Neural cell (in vitro differentiated cells): ENCODE data around the gene RNF25. TPM values are rescaled to one million over a fixed set of nuclear protein-coding genes. Genes with fewer than 3 reads are reported as not detected.

ENCODE experiments used
- H2AFZ ChIP-seq: fragments of 200-600, 300-800 bp; sonication (generic), shearing (Covaris generic); 2 replicates; pipeline ENCODE4 v1.6.0; 2014; ENCODE audit warnings: low read depth, mild to moderate bottlenecking, antibody characterized with exemption, low read length, moderate library complexity
- H3F3A ChIP-seq: fragments of 200-600 bp; shearing (Covaris generic); 2 replicates; pipeline ENCODE4 v1.6.1; 2016; ENCODE audit warnings: mild to moderate bottlenecking, moderate library complexity, mixed read lengths, antibody characterized with exemption, low read length; ENCODE audit not compliant: insufficient read depth, poor library complexity, severe bottlenecking
- H3K27ac ChIP-seq: fragments of 200-600, 300-800 bp; sonication (generic), shearing (Covaris generic); 2 replicates; pipeline ENCODE4 v1.5.1; 2014; ENCODE audit warnings: mild to moderate bottlenecking, low read length, moderate library complexity
- H3K27me3 ChIP-seq: fragments of 300-800, 200-600 bp; sonication (generic), shearing (Covaris generic); 2 replicates; pipeline ENCODE4 v1.6.0; 2014; ENCODE audit warnings: mild to moderate bottlenecking, low read depth, low read length, moderate library complexity; ENCODE audit not compliant: insufficient read depth
- H3K36me3 ChIP-seq: fragments of 300-800, 200-600 bp; sonication (generic), shearing (Covaris generic); 2 replicates; pipeline ENCODE4 v1.5.1; 2014; ENCODE audit warnings: mild to moderate bottlenecking, antibody characterized with exemption, low read length, moderate library complexity; ENCODE audit not compliant: insufficient read depth
- H3K4me2 ChIP-seq: fragments of 300-800, 200-600 bp; sonication (generic), shearing (Covaris generic); 2 replicates; pipeline ENCODE4 v1.6.0; 2014; ENCODE audit warnings: mild to moderate bottlenecking, low read length
- H3K4me3 ChIP-seq: fragments of 300-800, 200-600 bp; sonication (generic), shearing (Covaris generic); 2 replicates; pipeline ENCODE4 v1.5.1; 2014; ENCODE audit warnings: mild to moderate bottlenecking, low read length, moderate library complexity
- H3K79me2 ChIP-seq: fragments of 200-600 bp; shearing (Covaris generic); replicated peaks from 2 replicates; pipeline ENCODE4 v1.6.0; 2014; ENCODE audit warnings: mild to moderate bottlenecking, low read length, moderate library complexity; ENCODE audit not compliant: insufficient read depth
- H3K9ac ChIP-seq: fragments of 300-800, 200-600 bp; sonication (generic), shearing (Covaris generic); 2 replicates; pipeline ENCODE4 v1.6.1; 2016; ENCODE audit warnings: mild to moderate bottlenecking, low read length, mixed read lengths
- H3K9me2 ChIP-seq: fragments of 200-600 bp; shearing (Covaris generic); 2 replicates; pipeline ENCODE4 v1.6.1; 2016; ENCODE audit warnings: mild to moderate bottlenecking, low read length, mixed read lengths; ENCODE audit not compliant: insufficient read depth
- H3K9me3 ChIP-seq: fragments of 200-600, 300-800 bp; sonication (generic), shearing (Covaris generic); 2 replicates; pipeline ENCODE4 v1.6.1; 2016; ENCODE audit warnings: mild to moderate bottlenecking, mixed run types, low read length, moderate library complexity, mixed read lengths
- H4K20me1 ChIP-seq: fragments of 200-600 bp; shearing (Covaris generic); 2 replicates; pipeline ENCODE4 v1.6.1; 2016; ENCODE audit warnings: mild to moderate bottlenecking, mixed run types; ENCODE audit not compliant: insufficient read depth
- EP300 ChIP-seq: fragments of 450-650 bp; conservative IDR thresholded peaks from 2 replicates; pipeline ENCODE4 v1.6.1; 2014; ENCODE audit warnings: antibody characterized with exemption, mild to moderate bottlenecking, moderate library complexity; ENCODE audit not compliant: poor library complexity, severe bottlenecking
- EZH2 ChIP-seq: fragments of 200-600, 300-800 bp; shearing (Covaris generic), sonication (generic); IDR thresholded peaks from 2 replicates; pipeline ENCODE4 v1.6.1; 2014; ENCODE audit warnings: antibody characterized with exemption, low read length, borderline replicate concordance, mild to moderate bottlenecking; ENCODE audit not compliant: insufficient read depth, poor library complexity, severe bottlenecking
- MXI1 ChIP-seq: fragments of 450-650 bp; conservative IDR thresholded peaks from 2 replicates; pipeline ENCODE4 v1.6.1; 2014; ENCODE audit warnings: antibody characterized with exemption, mild to moderate bottlenecking; ENCODE audit not compliant: poor library complexity, severe bottlenecking
- POLR2AphosphoS5 ChIP-seq: IDR thresholded peaks from 2 replicates; pipeline ENCODE4 v1.6.1; 2012
- RAD21 ChIP-seq: fragments of 450-650 bp; conservative IDR thresholded peaks from 2 replicates; pipeline ENCODE4 v1.6.1; 2014; ENCODE audit warnings: antibody characterized with exemption, mild to moderate bottlenecking, moderate library complexity
- SMC3 ChIP-seq: fragments of 450-650 bp; conservative IDR thresholded peaks from 2 replicates; pipeline ENCODE4 v1.6.1; 2014; ENCODE audit warnings: antibody characterized with exemption, mild to moderate bottlenecking, moderate library complexity; ENCODE audit not compliant: poor library complexity
- TAF1 ChIP-seq: IDR thresholded peaks from 2 replicates; pipeline ENCODE4 v1.6.1; 2012; ENCODE audit warnings: low read depth
- polyA minus RNA-seq: library from RNA; depleted of rRNA, polyadenylated mRNA; stranded (reverse); fragments of >200 nt; gene quantifications from 2 replicates; pipeline ENCODE4 v1.2.3, GENCODE V29; 2014
- polyA plus RNA-seq: library from polyadenylated mRNA; depleted of rRNA; stranded (reverse); fragments of >200 nt; gene quantifications from 2 replicates; pipeline ENCODE4 v1.2.3, GENCODE V29; 2014
- TF ChIP-seq, protein P1 (sequence below): fragments of 450-650 bp; IDR thresholded peaks from 2 replicates; pipeline ENCODE4 v1.5.1; 2014; ENCODE audit warnings: antibody characterized with exemption, mild to moderate bottlenecking, moderate library complexity; ENCODE audit not compliant: poor library complexity, severe bottlenecking
- TF ChIP-seq, protein P2 (sequence below): IDR thresholded peaks from 2 replicates; pipeline ENCODE4 v1.6.1; 2012; ENCODE audit warnings: borderline replicate concordance

RNF25 gene, protein sequence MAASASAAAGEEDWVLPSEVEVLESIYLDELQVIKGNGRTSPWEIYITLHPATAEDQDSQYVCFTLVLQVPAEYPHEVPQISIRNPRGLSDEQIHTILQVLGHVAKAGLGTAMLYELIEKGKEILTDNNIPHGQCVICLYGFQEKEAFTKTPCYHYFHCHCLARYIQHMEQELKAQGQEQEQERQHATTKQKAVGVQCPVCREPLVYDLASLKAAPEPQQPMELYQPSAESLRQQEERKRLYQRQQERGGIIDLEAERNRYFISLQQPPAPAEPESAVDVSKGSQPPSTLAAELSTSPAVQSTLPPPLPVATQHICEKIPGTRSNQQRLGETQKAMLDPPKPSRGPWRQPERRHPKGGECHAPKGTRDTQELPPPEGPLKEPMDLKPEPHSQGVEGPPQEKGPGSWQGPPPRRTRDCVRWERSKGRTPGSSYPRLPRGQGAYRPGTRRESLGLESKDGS
- polyA plus RNA-seq (86.0 and 107 TPM in 2 replicates), polyA minus RNA-seq (41.0 and 43.3 TPM in 2 replicates)

DNA sequence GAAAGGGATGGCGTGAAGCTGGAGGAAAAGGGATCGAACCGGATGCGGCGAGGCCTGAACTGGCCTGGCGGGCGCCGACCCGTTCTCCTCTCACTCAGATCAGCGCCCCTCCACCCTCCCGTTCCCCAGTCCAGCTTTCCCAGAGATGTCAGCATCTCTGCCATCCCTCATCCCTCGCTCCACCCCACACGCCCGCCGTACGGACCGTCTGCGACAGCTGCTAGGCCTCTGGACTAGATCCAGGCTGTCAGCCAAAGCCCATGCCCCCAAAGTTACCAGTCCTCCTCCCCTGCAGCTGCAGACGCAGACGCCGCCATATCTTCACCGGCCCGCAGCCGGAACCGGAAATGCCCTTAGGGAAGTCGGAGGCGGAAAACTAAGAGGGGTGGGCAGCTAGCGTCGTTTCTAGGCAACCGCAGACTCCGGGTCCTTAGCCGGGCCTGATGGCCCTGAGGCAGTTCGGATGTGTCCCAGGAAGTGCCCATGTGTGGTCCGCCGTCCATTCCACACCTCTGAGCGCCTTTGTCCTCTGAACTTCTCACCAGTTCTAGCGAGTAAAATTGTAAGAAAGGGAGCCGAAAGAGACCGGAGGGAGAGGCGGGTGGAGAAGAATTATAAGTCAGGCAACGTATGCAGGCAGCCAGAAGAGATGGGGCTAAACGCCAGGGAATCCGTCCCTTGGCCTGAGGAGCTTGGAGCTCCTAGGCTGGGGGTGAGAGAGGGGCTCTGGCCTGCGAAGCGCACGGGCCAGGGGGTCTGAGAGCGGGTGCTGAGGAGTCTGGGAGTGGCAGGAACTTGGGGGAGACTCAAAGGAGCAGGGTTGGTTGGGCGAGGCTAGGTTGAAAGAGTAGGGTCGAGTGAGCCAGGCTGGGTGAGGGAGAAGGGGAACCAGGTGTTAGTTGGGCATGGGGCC is at the start of gene RNF25, which contains the start of gene STK36:
RNF25 (minus strand) TSS at position 349 of the 913 bp plus-strand sequence; CDS start at position 317, 32 bp downstream.
STK36 (plus strand) TSS at position 433 of the 913 bp plus-strand sequence. CDS start 744 bp downstream, outside the sequence.
- no peaks in the 10 kb centered on the region for H3K9me2 ChIP-seq
- peak within 1 kb of the TSS; percentile 80 for H3K4me3 ChIP-seq
- H3K4me2 ChIP-seq, result peak within 1 kb of the TSS; percentile 100
- H3K79me2 ChIP-seq, result peaks cover 13% of the 10 kb centered on the region
- peak; percentile 91 for TF ChIP-seq MXI1
- TF ChIP-seq EP300, result no peak
- TF ChIP-seq TAF1, result peak; percentile 77
- no peak for TF ChIP-seq EZH2
- TF ChIP-seq SMC3, result peak; percentile 28
- TF ChIP-seq, protein P1, sequence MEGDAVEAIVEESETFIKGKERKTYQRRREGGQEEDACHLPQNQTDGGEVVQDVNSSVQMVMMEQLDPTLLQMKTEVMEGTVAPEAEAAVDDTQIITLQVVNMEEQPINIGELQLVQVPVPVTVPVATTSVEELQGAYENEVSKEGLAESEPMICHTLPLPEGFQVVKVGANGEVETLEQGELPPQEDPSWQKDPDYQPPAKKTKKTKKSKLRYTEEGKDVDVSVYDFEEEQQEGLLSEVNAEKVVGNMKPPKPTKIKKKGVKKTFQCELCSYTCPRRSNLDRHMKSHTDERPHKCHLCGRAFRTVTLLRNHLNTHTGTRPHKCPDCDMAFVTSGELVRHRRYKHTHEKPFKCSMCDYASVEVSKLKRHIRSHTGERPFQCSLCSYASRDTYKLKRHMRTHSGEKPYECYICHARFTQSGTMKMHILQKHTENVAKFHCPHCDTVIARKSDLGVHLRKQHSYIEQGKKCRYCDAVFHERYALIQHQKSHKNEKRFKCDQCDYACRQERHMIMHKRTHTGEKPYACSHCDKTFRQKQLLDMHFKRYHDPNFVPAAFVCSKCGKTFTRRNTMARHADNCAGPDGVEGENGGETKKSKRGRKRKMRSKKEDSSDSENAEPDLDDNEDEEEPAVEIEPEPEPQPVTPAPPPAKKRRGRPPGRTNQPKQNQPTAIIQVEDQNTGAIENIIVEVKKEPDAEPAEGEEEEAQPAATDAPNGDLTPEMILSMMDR, result no peak
- peak; percentile 96 for TF ChIP-seq POLR2AphosphoS5
- TF ChIP-seq RAD21, result no peak
- TF ChIP-seq, protein P2, sequence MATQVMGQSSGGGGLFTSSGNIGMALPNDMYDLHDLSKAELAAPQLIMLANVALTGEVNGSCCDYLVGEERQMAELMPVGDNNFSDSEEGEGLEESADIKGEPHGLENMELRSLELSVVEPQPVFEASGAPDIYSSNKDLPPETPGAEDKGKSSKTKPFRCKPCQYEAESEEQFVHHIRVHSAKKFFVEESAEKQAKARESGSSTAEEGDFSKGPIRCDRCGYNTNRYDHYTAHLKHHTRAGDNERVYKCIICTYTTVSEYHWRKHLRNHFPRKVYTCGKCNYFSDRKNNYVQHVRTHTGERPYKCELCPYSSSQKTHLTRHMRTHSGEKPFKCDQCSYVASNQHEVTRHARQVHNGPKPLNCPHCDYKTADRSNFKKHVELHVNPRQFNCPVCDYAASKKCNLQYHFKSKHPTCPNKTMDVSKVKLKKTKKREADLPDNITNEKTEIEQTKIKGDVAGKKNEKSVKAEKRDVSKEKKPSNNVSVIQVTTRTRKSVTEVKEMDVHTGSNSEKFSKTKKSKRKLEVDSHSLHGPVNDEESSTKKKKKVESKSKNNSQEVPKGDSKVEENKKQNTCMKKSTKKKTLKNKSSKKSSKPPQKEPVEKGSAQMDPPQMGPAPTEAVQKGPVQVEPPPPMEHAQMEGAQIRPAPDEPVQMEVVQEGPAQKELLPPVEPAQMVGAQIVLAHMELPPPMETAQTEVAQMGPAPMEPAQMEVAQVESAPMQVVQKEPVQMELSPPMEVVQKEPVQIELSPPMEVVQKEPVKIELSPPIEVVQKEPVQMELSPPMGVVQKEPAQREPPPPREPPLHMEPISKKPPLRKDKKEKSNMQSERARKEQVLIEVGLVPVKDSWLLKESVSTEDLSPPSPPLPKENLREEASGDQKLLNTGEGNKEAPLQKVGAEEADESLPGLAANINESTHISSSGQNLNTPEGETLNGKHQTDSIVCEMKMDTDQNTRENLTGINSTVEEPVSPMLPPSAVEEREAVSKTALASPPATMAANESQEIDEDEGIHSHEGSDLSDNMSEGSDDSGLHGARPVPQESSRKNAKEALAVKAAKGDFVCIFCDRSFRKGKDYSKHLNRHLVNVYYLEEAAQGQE, result peak; percentile 79
- H4K20me1 ChIP-seq, result no peaks in the 10 kb centered on the region
- no peaks in the 10 kb centered on the region for H3K9me3 ChIP-seq
- H2AFZ ChIP-seq, result peak within 1 kb of the TSS; percentile 85
- no peaks in the 10 kb centered on the region for H3K36me3 ChIP-seq
- H3K27ac ChIP-seq, result peak within 1 kb of the TSS; percentile 77
- H3K9ac ChIP-seq, result peak within 1 kb of the TSS; percentile 84
- no peaks in the 10 kb centered on the region for H3F3A ChIP-seq
- H3K27me3 ChIP-seq, result no peaks in the 10 kb centered on the region

DNA sequence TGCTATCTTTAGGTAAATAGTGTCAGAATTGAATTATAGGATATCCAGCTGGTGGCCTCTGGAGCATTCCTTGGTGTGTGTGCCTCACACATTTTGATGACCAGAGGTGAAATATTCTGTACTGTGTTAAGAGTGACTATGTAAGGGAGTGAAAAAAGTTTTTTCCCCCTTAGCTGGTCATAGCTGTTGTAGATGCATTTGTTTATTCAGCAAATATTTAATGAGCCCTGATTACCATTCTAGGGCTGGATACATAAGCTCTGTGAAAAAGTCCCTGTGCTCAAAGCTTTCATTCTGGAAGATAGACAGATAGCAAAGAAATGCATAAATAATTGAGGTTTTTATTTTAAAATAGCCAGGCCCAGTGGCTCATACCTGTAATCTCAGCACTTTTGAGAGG is 49.7 kb upstream of the RNF25 start:
- H3K9me2 ChIP-seq, result no peaks in the 10 kb centered on the region
- H3K36me3 ChIP-seq, result no peaks in the 10 kb centered on the region
- no peak overlapping the region for H2AFZ ChIP-seq
- H4K20me1 ChIP-seq, result no peaks in the 10 kb centered on the region
- H3K27ac ChIP-seq, result no peak overlapping the region
- H3K9ac ChIP-seq, result no peak overlapping the region
- H3K4me2 ChIP-seq, result no peak overlapping the region
- H3K79me2 ChIP-seq, result peaks cover 4% of the 10 kb centered on the region
- no peaks in the 10 kb centered on the region for H3K27me3 ChIP-seq
- no peaks in the 10 kb centered on the region for H3F3A ChIP-seq
- TF ChIP-seq MXI1, result no peak
- TF ChIP-seq EZH2, result no peak
- TF ChIP-seq TAF1, result no peak
- TF ChIP-seq, protein P1, result no peak
- TF ChIP-seq RAD21, result no peak
- TF ChIP-seq, protein P2, result no peak
- TF ChIP-seq SMC3, result no peak
- no peak for TF ChIP-seq POLR2AphosphoS5
- TF ChIP-seq EP300, result no peak
- H3K4me3 ChIP-seq, result no peak overlapping the region
- H3K9me3 ChIP-seq, result no peaks in the 10 kb centered on the region
